BE2C (cell line): ENCODE measurements around the gene LST1.

Source experiments
- DNase-seq: peaks from one replicate; pipeline ENCODE4 v3.0.0-alpha.2; 2020
- H3K27me3 ChIP-seq: fragments of 250-450 bp; sonication (Bioruptor Pico); 2 replicates; pipeline ENCODE4 v1.5.1; 2020; ENCODE audit warnings: mild to moderate bottlenecking
- H3K36me3 ChIP-seq: fragments of 250-450 bp; sonication (Bioruptor Pico); 2 replicates; pipeline ENCODE4 v1.5.1; 2020; ENCODE audit warnings: mild to moderate bottlenecking
- H3K4me1 ChIP-seq: fragments of 250-450 bp; sonication (Bioruptor Pico); 2 replicates; pipeline ENCODE4 v1.5.1; 2020
- H3K4me3 ChIP-seq: 2 replicates; pipeline ENCODE4 v1.5.1; 2011; ENCODE audit warnings: low read depth, low read length
- H3K9me3 ChIP-seq: fragments of 250-450 bp; sonication (Bioruptor Pico); 2 replicates; pipeline ENCODE4 v1.5.1; 2020
- TF ChIP-seq, protein P1 (sequence below): IDR thresholded peaks from 2 replicates; pipeline ENCODE4 v1.5.1; 2012; ENCODE audit warnings: mild to moderate bottlenecking, low read depth, low read length

The LST1 gene

DNA sequence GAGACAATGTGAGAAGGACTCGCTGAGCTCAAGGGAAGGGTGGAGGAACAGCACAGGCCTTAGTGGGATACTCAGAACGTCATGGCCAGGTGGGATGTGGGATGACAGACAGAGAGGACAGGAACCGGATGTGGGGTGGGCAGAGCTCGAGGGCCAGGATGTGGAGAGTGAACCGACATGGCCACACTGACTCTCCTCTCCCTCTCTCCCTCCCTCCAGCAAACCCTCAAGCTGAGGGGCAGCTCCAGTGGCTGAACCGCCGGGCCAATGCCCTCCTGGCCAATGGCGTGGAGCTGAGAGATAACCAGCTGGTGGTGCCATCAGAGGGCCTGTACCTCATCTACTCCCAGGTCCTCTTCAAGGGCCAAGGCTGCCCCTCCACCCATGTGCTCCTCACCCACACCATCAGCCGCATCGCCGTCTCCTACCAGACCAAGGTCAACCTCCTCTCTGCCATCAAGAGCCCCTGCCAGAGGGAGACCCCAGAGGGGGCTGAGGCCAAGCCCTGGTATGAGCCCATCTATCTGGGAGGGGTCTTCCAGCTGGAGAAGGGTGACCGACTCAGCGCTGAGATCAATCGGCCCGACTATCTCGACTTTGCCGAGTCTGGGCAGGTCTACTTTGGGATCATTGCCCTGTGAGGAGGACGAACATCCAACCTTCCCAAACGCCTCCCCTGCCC, 9.0 kb upstream of the LST1 start:
- Histone ChIP-seq H3K4me3 (no peak overlapping the region), H3K36me3 (no peaks in the 10 kb centered on the region), H3K9me3 (no peaks in the 10 kb centered on the region), H3K4me1 (peaks cover 6% of the 10 kb centered on the region; the same call in 1 of the 2 replicates), H3K27me3 (no peaks in the 10 kb centered on the region)
- DNase-seq, result no peak
- TF ChIP-seq, protein P1, sequence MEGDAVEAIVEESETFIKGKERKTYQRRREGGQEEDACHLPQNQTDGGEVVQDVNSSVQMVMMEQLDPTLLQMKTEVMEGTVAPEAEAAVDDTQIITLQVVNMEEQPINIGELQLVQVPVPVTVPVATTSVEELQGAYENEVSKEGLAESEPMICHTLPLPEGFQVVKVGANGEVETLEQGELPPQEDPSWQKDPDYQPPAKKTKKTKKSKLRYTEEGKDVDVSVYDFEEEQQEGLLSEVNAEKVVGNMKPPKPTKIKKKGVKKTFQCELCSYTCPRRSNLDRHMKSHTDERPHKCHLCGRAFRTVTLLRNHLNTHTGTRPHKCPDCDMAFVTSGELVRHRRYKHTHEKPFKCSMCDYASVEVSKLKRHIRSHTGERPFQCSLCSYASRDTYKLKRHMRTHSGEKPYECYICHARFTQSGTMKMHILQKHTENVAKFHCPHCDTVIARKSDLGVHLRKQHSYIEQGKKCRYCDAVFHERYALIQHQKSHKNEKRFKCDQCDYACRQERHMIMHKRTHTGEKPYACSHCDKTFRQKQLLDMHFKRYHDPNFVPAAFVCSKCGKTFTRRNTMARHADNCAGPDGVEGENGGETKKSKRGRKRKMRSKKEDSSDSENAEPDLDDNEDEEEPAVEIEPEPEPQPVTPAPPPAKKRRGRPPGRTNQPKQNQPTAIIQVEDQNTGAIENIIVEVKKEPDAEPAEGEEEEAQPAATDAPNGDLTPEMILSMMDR, result no peak

DNA sequence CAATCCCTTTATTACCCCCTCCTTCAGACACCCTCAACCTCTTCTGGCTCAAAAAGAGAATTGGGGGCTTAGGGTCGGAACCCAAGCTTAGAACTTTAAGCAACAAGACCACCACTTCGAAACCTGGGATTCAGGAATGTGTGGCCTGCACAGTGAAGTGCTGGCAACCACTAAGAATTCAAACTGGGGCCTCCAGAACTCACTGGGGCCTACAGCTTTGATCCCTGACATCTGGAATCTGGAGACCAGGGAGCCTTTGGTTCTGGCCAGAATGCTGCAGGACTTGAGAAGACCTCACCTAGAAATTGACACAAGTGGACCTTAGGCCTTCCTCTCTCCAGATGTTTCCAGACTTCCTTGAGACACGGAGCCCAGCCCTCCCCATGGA, 8.5 kb upstream of the LST1 start:
- no peaks in the 10 kb centered on the region for H3K27me3 ChIP-seq
- H3K36me3 ChIP-seq, result no peaks in the 10 kb centered on the region

DNA sequence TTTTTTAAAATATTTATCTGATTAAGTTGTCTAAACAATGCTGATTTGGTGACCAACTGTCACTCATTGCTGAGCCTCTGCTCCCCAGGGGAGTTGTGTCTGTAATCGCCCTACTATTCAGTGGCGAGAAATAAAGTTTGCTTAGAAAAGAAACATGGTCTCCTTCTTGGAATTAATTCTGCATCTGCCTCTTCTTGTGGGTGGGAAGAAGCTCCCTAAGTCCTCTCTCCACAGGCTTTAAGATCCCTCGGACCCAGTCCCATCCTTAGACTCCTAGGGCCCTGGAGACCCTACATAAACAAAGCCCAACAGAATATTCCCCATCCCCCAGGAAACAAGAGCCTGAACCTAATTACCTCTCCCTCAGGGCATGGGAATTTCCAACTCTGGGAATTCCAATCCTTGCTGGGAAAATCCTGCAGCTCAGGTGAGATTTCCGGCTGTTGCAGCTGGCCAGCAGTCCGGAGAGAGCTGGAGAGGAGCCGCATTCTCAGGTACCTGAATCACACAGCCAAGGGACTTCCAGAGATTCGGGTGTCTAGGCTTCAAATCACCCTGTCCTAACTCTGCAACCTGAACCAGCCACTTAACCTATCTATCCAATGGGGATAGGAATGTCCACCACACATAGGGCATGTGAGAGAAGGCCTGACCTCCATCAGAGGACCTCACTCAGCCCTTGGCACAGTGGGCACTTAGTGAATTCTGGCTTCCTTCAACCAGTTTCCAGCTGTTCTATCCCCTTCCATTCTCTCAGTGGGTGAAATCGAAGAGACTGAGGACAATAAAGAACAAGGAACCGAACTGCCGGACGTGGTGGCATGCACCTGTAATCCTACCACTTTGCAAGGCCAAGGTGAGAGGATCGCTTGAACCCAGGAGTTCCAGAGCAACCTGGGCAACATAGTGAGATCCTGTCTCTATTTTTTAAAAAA, 7.6 kb upstream of the LST1 start:
- Histone ChIP-seq H3K27me3 (no peaks in the 10 kb centered on the region), H3K4me3 (no peak overlapping the region), H3K9me3 (no peaks in the 10 kb centered on the region), H3K36me3 (no peaks in the 10 kb centered on the region), H3K4me1 (peaks cover 6% of the 10 kb centered on the region; the same call in 1 of the 2 replicates)
- TF ChIP-seq, protein P1, result no peak
- no peak for DNase-seq

More for the DNA sequence above, 8.5 kb upstream of the LST1 start:
- H3K4me3 ChIP-seq, result no peak overlapping the region
- no peak for DNase-seq
- no peaks in the 10 kb centered on the region for H3K9me3 ChIP-seq
- H3K4me1 ChIP-seq, result peaks cover 6% of the 10 kb centered on the region; the same call in 1 of the 2 replicates
- TF ChIP-seq, protein P1, result no peak

DNA sequence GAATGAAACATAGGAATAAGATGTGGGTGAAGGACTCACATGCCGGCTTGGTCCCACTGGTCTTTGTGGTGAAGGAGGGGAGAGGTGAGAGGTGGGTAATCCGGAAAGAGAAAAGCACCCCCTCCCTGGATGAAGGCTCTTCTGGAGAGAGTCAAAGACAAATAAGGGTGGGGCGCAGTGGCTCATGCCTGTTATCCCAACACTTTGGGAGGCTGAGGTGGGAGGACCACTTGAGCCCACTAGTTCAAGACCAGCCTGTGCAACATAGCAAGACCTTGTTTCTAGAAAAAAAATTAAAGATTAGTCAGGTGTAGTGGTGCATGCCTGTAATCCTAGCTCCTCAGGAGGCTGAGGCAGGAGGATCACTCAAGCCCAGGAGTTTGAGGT, 7.0 kb upstream of the LST1 start:
- Histone ChIP-seq H3K4me1 (peaks cover 6% of the 10 kb centered on the region; the same call in 1 of the 2 replicates), H3K4me3 (no peak overlapping the region), H3K36me3 (no peaks in the 10 kb centered on the region), H3K9me3 (no peaks in the 10 kb centered on the region), H3K27me3 (no peaks in the 10 kb centered on the region)
- no peak for DNase-seq
- TF ChIP-seq, protein P1, result no peak

DNA sequence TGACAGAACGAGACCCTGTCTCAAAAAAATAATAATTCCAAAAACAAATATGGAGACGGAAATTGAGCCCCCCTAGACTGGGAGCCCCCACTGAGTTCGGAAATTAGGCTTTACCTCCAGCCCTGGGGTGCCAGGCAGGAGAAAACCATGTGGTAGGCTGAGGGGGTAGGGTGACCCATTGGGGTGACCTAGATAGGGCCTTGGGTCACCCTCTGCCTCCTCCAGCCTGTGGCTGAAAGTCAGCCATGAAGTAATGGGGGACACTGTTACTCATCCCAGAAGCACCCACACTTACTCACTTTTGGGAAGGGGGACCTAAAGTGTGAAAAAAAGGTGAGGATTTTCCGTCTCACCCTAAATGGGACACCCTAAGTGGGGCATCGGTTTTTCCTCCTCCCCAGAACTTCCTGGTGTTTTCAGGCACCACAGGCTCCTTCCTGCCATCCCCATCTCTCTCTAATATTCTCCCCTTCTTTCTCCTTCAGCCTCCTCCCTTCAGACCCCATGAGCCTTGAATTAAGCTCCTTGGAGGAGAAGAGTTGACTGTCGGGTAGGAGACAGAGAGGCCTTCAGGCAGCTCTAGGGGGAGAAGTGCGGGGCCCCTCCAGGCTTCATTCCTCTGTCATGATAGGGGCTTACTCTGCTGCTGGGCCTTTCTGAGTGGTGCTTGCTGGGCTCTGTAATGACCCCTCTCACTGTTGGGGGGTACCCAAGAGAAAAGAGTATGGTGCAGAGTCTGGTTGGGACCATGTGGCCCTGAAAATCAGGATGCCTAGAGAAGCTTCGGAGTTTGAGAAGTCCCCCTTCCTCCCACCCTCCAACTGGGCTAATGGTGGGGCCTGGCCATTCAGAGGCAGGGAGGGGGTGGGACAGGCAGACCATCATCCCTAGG, 6.3 kb upstream of the LST1 start:
- TF ChIP-seq, protein P1, result no peak
- H3K9me3 ChIP-seq, result no peaks in the 10 kb centered on the region
- no peak for DNase-seq
- H3K4me3 ChIP-seq, result no peak overlapping the region
- peaks cover 6% of the 10 kb centered on the region; the same call in 1 of the 2 replicates for H3K4me1 ChIP-seq
- H3K36me3 ChIP-seq, result no peaks in the 10 kb centered on the region
- no peaks in the 10 kb centered on the region for H3K27me3 ChIP-seq
